Right atrium auricular region (tissue), 2 donors: ENCODE measurements around the gene ENOX2. TPM values are rescaled to one million over a fixed set of nuclear protein-coding genes. Genes with fewer than 3 reads are reported as not detected.

Source experiments
- DNase-seq: peaks from one replicate; pipeline ENCODE4 v3.0.0-alpha.2; 2019; ENCODE audit warnings: low spot score
- H3K27ac ChIP-seq, 2 donors: fragments of 200-600 bp; sonication (generic); 1 replicate in 1 of 2; 2 replicates in 1 of 2; pipeline ENCODE4 v1.5.1; 2016 to 2019
- H3K27me3 ChIP-seq, 2 donors: fragments of 200-600 bp; sonication (generic); one replicate each; pipeline versions ENCODE4 v1.5.1 to v1.6.0; 2017 to 2019
- H3K36me3 ChIP-seq: fragments of 200-600 bp; sonication (generic); one replicate; pipeline ENCODE4 v1.5.1; 2016
- H3K4me1 ChIP-seq, 2 donors: fragments of 200-600 bp; sonication (generic); one replicate each; pipeline versions ENCODE4 v1.5.1 to v1.6.0; 2017 to 2019
- H3K4me3 ChIP-seq, 2 donors: fragments of 200-600 bp; sonication (generic); 1 replicate in 1 of 2; 2 replicates in 1 of 2; pipeline ENCODE4 v1.5.1; 2017 to 2019; ENCODE audit warnings: mild to moderate bottlenecking in 1 of 2, moderate library complexity in 1 of 2
- H3K9me3 ChIP-seq, 2 donors: fragments of 200-600 bp; sonication (generic); one replicate each; pipeline ENCODE4 v1.5.1; 2019
- CTCF ChIP-seq, 2 donors: fragments of 200-600 bp; sonication (generic); IDR thresholded peaks; one replicate each; pipeline ENCODE4 v1.5.1; 2019; ENCODE audit warnings: antibody characterized with exemption in 2 of 2
- total RNA-seq, 2 donors: library from RNA; depleted of rRNA; stranded (reverse); fragments of >200 nt; gene quantifications; one replicate each; pipeline ENCODE4 v1.1.0, GENCODE V29; 2016

ENOX2 gene
- total RNA-seq, 2 donors from 2014 or later = 16.8 to 22.6 TPM

- no peaks in the 10 kb centered on the region for H3K36me3 ChIP-seq
- H3K27me3 ChIP-seq = no peaks in the 10 kb centered on the region
- no peak overlapping the region for H3K4me3 ChIP-seq
- no peak overlapping the region for H3K27ac ChIP-seq
- no peaks in the 10 kb centered on the region for H3K4me1 ChIP-seq
- DNase-seq = no peak
- H3K9me3 ChIP-seq = no peaks in the 10 kb centered on the region
- no peak for TF ChIP-seq CTCF (IDR thresholded peaks at IDR 0.05)
Observed at GRCh38 chrX:130705591-130705990, 197.4 kb downstream of the ENOX2 start.

DNA sequence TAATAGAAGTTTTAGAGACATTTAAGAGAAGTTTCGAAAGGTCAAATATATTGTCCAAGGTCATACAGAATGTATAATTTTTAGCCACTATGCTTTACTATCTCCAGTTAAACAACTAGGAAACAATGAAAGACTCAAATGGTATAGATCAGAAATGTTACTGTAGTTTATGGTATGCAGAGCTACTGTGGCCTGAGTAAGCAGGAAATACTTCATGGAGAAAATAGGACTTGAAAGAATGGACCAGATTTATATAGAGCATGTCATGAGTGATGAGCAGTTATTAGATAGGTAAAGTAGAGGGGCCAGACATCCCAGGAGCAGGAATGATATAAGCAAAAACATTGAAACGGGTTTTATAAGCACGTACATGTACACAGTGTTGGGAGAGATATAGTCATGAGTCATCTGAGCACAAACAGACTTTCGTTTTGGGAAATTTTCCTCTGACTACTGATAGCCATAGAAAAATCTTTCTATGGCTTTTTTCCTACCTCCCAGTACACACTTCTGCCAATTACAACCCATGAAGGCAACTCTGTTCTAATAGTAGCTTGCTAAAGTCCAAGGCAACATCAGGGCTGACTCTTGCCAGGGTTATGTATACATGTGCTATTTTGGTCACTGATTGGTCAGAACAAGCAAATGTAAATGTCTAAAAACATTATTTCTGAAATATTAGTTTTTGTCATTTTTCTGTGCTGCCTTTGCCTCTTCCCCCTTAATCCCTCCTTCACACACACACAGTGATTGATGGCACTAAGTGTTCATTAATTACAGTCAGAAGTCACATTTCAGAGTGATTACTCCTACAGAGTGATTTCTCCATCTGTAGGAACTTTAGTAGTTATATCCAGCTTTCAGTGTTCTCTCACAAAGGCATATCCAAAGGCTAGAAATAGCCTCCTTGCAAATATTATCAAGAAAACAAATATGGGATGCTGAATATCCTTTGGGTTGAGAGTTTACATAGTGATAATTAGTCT lies 198.7 kb downstream of the ENOX2 start:
- Histone ChIP-seq H3K4me3 (no peak overlapping the region), H3K9me3 (no peaks in the 10 kb centered on the region), H3K4me1 (no peaks in the 10 kb centered on the region), H3K36me3 (no peaks in the 10 kb centered on the region), H3K27me3 (no peaks in the 10 kb centered on the region), H3K27ac (no peak overlapping the region)
- DNase-seq = no peak
- no peak for TF ChIP-seq CTCF (IDR thresholded peaks at IDR 0.05)

- Histone ChIP-seq H3K4me3 (no peak overlapping the region), H3K27ac (no peak overlapping the region), H3K27me3 (no peaks in the 10 kb centered on the region), H3K4me1 (no peaks in the 10 kb centered on the region), H3K9me3 (no peaks in the 10 kb centered on the region), H3K36me3 (no peaks in the 10 kb centered on the region)
- DNase-seq = no peak
- TF ChIP-seq CTCF (IDR thresholded peaks at IDR 0.05) = no peak
Observed at GRCh38 chrX:130702867-130703707, 199.9 kb downstream of the ENOX2 start.

DNA sequence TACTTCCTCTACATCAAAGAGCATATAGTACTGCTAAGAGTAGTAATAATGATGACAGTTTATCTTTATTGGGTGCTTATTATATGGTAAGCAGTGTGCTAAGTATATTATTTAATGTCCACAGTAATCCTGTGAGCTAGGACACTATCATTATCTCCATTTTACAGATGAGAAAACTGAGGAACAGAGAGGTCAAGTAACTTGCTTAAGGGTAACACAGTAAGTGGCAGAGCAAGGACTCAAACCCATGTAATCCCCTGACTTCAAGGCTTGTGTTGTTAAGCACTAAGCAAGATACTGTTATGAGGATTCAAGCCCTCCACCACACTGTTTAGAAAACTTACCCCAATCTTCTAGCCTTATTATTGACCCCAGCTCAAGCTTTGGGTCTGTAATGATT lies 202.4 kb downstream of the ENOX2 start:
- no peak for DNase-seq
- no peaks in the 10 kb centered on the region for H3K4me1 ChIP-seq
- no peak overlapping the region for H3K27ac ChIP-seq
- no peaks in the 10 kb centered on the region for H3K27me3 ChIP-seq
- TF ChIP-seq CTCF (IDR thresholded peaks at IDR 0.05) = no peak
- H3K4me3 ChIP-seq = no peak overlapping the region
- H3K36me3 ChIP-seq = no peaks in the 10 kb centered on the region
- no peaks in the 10 kb centered on the region for H3K9me3 ChIP-seq

GRCh38 chrX:130699618-130700017 lies 203.4 kb downstream of the ENOX2 start:
- Histone ChIP-seq H3K27ac (no peak overlapping the region), H3K4me1 (no peaks in the 10 kb centered on the region), H3K36me3 (no peaks in the 10 kb centered on the region), H3K9me3 (no peaks in the 10 kb centered on the region), H3K4me3 (no peak overlapping the region), H3K27me3 (no peaks in the 10 kb centered on the region)
- no peak for DNase-seq
- TF ChIP-seq CTCF (IDR thresholded peaks at IDR 0.05) = no peak
